ENCODE results near the gene KRTAP5-3. TPM values are rescaled to one million over a fixed set of nuclear protein-coding genes. Genes with fewer than 3 reads are reported as not detected.

Gene KRTAP5-3
- total and polyA plus RNA-seq, 9 of the 15 experiments (the other 6 are each of a cell fraction or from before 2014, with no cell fraction given): not detected

- TF ChIP-seq CTCF (IDR thresholded peaks at IDR 0.05 in 2 of 3, conservative IDR thresholded peaks at IDR 0.05 in 1 of 3; ENCODE audit: insufficient read depth in 2 of 3, low read depth in 1 of 3, low read length in 3 of 3): no peak
- no peak for TF ChIP-seq ZNF354B (CRISPR knock-in tag; IDR thresholded peaks at IDR 0.05)
- TF ChIP-seq CBX1 (IDR thresholded peaks at IDR 0.05; ENCODE audit: low read depth): no peak
- no peak; a peak in 1 of 6 replicates for TF ChIP-seq ZBTB11 (CRISPR knock-in tag; IDR thresholded peaks at IDR 0.05)
- TF ChIP-seq, protein P1, sequence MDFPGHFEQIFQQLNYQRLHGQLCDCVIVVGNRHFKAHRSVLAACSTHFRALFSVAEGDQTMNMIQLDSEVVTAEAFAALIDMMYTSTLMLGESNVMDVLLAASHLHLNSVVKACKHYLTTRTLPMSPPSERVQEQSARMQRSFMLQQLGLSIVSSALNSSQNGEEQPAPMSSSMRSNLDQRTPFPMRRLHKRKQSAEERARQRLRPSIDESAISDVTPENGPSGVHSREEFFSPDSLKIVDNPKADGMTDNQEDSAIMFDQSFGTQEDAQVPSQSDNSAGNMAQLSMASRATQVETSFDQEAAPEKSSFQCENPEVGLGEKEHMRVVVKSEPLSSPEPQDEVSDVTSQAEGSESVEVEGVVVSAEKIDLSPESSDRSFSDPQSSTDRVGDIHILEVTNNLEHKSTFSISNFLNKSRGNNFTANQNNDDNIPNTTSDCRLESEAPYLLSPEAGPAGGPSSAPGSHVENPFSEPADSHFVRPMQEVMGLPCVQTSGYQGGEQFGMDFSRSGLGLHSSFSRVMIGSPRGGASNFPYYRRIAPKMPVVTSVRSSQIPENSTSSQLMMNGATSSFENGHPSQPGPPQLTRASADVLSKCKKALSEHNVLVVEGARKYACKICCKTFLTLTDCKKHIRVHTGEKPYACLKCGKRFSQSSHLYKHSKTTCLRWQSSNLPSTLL (IDR thresholded peaks at IDR 0.05): no peak
- TF ChIP-seq EZH2 (IDR thresholded peaks at IDR 0.05; ENCODE audit: borderline replicate concordance, low read depth, low read length): no peak
- TF ChIP-seq HLTF (IDR thresholded peaks at IDR 0.05): no peak
- no peak for TF ChIP-seq CBX8 (IDR thresholded peaks at IDR 0.05; ENCODE audit: borderline replicate concordance, extremely low read depth, low read depth, low read length, poor library complexity, severe bottlenecking)
- no peak for TF ChIP-seq ZNF133 (CRISPR knock-in tag; IDR thresholded peaks at IDR 0.05)
- no peak for TF ChIP-seq NBN (IDR thresholded peaks at IDR 0.05; ENCODE audit: low read depth)
- TF ChIP-seq CHCHD3 (CRISPR knock-in tag; IDR thresholded peaks at IDR 0.05): no peak
- no peak for TF ChIP-seq ZNF217 (CRISPR knock-in tag; IDR thresholded peaks at IDR 0.05)
- TF ChIP-seq, protein P2, sequence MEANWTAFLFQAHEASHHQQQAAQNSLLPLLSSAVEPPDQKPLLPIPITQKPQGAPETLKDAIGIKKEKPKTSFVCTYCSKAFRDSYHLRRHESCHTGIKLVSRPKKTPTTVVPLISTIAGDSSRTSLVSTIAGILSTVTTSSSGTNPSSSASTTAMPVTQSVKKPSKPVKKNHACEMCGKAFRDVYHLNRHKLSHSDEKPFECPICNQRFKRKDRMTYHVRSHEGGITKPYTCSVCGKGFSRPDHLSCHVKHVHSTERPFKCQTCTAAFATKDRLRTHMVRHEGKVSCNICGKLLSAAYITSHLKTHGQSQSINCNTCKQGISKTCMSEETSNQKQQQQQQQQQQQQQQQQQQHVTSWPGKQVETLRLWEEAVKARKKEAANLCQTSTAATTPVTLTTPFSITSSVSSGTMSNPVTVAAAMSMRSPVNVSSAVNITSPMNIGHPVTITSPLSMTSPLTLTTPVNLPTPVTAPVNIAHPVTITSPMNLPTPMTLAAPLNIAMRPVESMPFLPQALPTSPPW (CRISPR knock-in tag; IDR thresholded peaks at IDR 0.05): peak; percentile 90
- no peak for TF ChIP-seq RBM14 (IDR thresholded peaks at IDR 0.05; ENCODE audit: borderline replicate concordance, insufficient read depth, low read depth, low read length)
- no peak for TF ChIP-seq HDAC1 (IDR thresholded peaks at IDR 0.05)
- no peak for TF ChIP-seq NFXL1 (CRISPR knock-in tag; IDR thresholded peaks at IDR 0.05)
- no peak for TF ChIP-seq GATAD2B (IDR thresholded peaks at IDR 0.05; ENCODE audit: borderline replicate concordance)
- no peak for TF ChIP-seq ZFPM2 (CRISPR knock-in tag; IDR thresholded peaks at IDR 0.05)
Observed at GRCh38 chr11:1572197-1573076, 35.8 kb downstream of the KRTAP5-3 start, which contains the start of gene DUSP8 (continued).

All from K562 (cell line).